GM19324 (cell line): Measurements from ENCODE around the gene TSR3.

ENCODE experiments used
- ATAC-seq: cut with Tn5 transposase; IDR thresholded peaks from one replicate; pipeline ENCODE4 v1.9.1; 2021; ENCODE audit warnings: mild to moderate bottlenecking, moderate library complexity; ENCODE audit not compliant: unreplicated experiment, low FRiP score

TSR3 gene

DNA sequence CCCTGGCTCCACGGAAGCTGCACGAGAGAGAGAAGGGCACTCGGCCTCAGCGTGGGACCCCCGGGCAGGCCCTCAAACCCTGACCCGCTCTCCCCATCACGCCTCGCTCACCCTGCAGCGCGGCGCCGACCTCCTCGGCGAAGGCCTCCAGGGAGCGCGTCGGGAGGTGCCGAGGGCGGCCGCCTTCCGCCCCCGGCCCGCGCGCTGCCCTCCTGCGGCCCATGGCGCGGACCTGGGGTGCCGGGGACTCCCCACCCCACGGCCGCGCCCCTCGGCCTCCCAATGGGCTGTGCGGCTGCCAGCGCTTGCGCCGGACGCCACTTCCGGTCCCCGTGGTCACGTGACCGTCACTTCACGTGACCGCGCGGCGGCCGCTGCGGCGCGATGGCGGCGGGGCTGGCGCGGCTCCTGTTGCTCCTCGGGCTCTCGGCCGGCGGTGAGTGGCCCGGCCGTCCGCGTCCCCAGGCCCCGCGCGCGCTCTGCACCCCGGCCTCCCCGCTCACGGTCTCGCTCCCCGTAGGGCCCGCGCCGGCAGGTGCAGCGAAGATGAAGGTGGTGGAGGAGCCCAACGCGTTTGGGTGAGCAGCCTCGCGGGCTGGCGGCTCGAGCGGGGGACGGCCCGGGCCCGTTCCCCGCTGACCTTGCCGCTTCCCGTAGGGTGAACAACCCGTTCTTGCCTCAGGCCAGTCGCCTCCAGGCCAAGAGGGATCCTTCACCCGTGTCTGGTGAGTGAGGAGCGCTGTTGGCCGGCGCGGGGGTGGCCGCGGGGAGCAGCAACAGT, at the start of gene TSR3, which contains the start of gene GNPTG:
Gene TSR3 (minus strand): TSS at position 297 of the 781 bp plus-strand sequence. CDS start 74 bp downstream, at position 223.
Gene GNPTG (plus strand): TSS at position 350 of the 781 bp plus-strand sequence. CDS start 35 bp downstream, at position 385.
- peak; percentile 82 for ATAC-seq

GRCh38 chr16:1401061-1401757, 49.5 kb upstream of the TSR3 start:
- no peak for ATAC-seq

DNA sequence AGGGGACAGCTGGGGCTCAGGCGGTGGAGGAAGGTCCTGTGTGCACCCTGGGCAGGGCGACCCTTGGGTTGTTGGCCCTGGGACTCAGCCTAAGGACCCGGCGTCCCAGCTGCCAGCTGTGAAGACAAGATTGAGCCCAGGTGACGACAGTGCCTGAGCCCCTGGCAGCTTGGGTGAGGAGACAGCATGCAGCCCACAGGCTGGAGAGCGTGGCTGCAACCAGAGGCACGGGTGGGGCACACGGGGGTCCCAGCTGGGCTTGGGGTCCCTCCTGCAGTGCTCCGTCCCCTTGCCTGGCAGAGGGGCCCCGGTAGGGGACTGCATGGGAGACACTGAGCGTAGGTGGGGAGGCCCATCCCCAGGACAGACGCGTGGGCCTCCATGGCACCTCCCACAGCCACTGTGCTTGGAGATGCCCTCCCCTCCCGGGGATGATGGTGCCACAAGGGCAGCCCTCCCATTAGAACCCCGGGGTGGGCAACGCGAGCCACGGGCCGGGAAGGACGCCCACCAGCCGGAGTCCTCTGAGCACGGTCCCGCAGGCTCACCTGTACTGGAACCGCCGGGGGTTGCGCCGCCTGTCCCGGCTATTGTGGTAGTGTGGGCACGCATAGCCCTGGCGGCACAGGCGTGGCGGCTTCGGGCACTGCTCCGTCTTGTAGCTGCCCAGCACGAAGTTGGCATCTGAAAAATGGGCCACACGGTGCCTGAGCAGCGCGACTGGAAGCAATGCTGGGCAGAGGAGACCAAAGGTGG, 47.3 kb upstream of the TSR3 start:
- ATAC-seq: no peak

DNA sequence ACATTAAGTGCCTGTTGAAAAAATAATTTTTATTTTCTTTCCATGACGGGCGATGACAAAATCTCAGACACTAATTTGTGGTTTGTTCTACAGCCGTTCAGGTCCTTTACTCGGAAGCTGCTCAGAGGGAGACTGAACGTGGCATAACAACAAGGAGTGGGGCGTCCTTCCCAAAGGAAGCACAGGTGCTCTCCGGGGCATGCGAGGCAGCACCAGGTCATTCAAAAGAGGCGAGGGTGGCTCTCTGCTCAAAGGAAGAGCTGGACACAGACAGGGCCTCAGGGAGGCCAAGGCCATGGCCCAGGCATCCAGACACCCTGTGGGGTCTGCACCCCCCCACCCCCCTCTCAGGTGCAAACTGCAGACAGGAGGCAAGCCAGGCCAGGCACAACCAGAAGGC, 46.7 kb upstream of the TSR3 start:
- no peak for ATAC-seq

- no peak for ATAC-seq
Measured at GRCh38 chr16:1397779-1398178, 46.1 kb upstream of the TSR3 start.

GRCh38 chr16:1395444-1396031, 43.9 kb upstream of the TSR3 start:
- ATAC-seq: no peak

GRCh38 chr16:1394367-1394951, 42.8 kb upstream of the TSR3 start:
- no peak for ATAC-seq

GRCh38 chr16:1393613-1394176, 42.0 kb upstream of the TSR3 start:
- no peak for ATAC-seq

DNA sequence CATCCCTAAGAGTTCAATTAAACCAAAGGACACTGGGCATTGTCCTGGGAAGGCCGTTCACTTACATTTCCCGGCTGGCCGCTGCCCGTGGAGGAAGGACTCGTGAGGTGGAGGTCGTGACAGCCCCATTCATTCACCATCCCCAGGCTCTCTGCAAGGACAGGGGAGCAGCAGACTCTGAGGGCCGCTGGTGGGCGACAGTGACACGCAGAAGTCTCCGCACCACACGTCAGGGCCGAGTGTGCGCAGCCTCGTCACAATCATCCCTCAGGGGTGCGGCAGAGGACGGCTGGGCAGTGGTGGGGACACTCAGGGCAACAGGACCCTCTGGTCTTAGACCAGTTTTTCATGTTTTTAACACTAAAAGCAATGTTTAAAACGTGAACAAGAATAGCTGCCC, 41.1 kb upstream of the TSR3 start:
- no peak for ATAC-seq

DNA sequence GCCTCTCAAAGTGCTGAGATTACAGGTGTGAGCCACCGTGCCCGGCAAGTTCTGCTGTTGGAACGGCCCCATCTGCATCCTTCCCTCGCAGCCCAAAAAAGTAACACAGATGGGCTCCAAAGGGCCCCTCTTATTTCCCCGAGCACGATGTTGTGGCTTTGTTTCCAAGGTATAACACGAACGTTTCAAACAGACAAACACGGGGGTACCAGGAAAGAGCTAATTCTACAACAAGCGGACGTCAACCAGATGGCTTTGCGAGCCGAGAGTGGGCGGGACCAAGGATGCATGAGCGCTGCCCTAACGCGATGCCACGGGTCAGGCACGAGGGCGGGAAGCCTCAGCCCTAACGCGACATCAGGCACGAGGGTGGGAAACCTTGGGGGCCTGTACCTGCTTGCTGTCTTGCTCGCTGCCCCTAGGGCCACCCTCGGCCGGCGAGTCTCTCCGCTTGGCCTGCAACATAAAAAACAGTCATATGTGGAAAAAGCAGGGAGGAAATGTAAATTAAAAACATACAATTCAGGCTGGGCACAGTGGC, 38.6 kb upstream of the TSR3 start:
- no peak for ATAC-seq

GRCh38 chr16:1389762-1390161, 38.1 kb upstream of the TSR3 start:
- ATAC-seq: no peak

DNA sequence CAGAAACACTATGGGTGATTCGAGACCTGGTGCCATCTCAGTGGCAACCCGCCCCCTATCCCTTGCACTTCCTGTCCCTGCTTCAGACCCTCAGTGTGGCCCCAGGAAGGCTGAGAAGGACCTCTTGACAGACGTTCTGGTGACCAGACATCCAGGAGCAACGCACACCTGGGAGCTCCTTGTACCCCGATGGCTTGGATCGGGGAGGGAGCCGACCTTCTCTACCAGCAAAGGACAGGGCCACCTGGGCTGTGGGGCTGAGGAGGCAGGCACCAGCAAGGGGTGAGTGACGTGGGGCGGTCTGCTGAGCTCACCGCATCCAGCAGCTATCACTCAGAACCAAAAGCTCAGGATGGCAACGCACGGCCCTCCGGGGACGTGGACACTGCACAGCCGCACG, 35.7 kb upstream of the TSR3 start:
- no peak for ATAC-seq

- ATAC-seq: no peak
Measured at GRCh38 chr16:1385232-1385631, 33.6 kb upstream of the TSR3 start.

- no peak for ATAC-seq
Measured at GRCh38 chr16:1383556-1383955, 31.9 kb upstream of the TSR3 start.

DNA sequence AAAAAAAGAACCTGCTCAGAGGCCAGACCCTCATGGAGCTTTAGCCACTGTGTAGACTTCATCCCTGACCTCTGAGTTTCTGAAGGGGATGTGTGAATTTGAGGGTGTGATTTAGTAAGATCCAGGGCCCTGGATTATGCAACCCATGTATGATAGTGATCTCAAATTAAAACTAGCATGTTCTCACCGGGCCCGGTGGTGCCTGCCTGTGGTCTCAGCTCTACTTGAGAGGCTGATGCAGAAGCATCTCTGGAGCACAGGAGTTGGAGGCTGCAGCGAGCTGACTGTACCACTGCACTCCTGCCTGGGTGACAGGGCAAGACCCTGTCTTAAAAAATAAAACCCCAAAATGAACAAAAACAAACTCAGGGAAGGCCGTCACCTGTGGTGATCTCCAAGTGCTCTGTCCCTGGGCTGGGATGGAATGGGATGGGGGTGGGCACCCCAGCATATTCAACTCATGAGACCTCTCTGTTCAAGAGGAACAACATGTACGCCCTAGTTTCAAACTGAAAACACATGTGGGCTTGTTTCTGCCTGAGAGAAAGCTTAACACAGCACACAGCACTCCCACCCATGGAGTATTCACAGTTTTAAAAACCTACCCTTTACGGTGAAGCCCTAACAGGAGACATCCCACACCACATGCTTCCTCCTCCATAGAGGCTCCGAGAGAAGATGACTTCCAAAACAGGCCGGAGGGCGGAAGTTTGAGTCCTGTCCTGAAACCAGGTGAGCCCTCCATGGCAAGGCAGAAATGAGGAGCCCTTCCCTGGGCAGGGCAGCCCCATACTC, 30.1 kb upstream of the TSR3 start:
- ATAC-seq: no peak

DNA sequence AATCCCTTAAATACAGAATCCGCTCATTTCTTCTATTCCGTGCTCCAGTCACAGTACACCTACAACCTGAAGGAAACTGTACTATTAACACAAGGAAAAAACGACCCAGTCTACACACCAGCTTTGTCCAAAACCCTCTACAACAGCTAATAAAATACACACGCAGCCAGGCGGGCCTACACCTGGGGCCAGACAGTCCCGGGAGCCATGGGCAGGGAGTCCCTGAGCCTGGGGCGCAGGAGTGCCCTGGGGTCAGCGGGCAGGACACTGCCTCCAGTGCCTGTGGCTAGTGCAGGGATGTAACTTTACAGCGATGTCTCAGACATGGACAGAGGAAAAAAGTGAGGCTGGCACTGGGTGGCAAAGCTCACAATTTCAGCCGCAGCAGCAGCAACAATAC, 28.5 kb upstream of the TSR3 start:
- ATAC-seq: no peak

GRCh38 chr16:1379304-1380076, 27.8 kb upstream of the TSR3 start:
- no peak for ATAC-seq

- no peak for ATAC-seq
Measured at GRCh38 chr16:1378804-1379303, 27.2 kb upstream of the TSR3 start.
